Ramos (cell line): ENCODE results near the gene RPL3.
"Not testable (repeated sequence)": the region's sequence is repeated elsewhere in the genome, so short reads cannot be mapped to it uniquely, and the experiment has no call there.

ENCODE experiments used
- in situ Hi-C: fragments of 300-500 bp; cut with MboI; formaldehyde crosslinking; loops from one replicate; pipeline ENCODE4 v1.14.3; 2022; ENCODE audit warnings: low sequenced_read_pairs; ENCODE audit not compliant: unreplicated experiment

Gene RPL3

DNA sequence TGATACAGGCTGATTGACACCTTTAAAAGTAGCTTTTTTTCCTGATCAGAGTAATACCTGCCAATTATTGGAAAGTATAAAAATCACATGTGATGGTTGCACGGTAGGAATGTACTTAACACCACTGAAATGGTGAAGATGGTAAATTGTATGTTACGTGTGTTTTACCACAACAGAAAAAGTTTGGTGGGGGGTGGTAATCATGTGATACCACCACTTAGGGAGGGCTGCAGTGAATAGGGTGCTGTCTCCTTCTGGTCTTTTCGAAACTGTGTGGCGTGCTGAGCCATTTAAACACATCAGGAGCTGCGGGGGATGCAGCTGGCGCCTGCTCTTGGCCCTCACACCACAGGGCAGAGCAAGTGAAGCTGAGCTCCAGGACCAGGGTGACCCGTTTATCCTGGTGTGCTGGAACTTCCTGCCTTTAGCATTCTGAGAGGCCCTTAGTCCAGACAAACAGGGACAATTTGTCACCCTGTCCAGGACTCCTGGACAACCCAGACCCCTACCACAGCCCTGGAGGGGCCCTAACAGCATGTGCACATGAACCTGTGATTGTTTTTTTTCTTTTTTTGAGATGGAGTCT lies 33.0 kb upstream of the RPL3 start:
- in situ Hi-C loops, result no loop called here

DNA sequence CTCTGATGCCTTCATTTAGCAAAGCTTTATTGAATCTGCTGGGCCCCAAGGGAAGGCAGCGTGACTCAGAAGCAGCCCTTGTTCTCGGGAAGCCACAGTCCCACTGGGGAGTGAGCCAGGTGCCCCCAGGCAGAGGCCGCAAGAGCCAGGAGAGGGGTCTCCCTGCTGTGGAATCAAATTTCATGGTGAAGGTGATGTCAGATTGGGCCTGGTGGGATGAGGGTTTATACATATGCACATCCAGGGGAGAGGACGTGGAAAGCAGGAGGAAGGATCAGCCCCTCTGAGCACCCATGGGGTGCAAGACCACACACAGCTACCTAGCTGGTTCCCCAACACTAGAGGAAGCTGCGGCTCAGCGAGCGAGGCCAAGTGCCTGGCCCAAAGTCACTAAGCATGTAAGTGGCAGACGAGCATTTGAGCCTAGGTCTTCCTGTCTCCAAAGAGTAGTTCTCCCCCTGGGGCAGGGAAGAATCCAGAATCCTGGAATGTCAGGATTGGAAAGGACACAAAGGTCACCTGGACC lies 32.3 kb upstream of the RPL3 start:
- in situ Hi-C loops, result no loop called here

DNA sequence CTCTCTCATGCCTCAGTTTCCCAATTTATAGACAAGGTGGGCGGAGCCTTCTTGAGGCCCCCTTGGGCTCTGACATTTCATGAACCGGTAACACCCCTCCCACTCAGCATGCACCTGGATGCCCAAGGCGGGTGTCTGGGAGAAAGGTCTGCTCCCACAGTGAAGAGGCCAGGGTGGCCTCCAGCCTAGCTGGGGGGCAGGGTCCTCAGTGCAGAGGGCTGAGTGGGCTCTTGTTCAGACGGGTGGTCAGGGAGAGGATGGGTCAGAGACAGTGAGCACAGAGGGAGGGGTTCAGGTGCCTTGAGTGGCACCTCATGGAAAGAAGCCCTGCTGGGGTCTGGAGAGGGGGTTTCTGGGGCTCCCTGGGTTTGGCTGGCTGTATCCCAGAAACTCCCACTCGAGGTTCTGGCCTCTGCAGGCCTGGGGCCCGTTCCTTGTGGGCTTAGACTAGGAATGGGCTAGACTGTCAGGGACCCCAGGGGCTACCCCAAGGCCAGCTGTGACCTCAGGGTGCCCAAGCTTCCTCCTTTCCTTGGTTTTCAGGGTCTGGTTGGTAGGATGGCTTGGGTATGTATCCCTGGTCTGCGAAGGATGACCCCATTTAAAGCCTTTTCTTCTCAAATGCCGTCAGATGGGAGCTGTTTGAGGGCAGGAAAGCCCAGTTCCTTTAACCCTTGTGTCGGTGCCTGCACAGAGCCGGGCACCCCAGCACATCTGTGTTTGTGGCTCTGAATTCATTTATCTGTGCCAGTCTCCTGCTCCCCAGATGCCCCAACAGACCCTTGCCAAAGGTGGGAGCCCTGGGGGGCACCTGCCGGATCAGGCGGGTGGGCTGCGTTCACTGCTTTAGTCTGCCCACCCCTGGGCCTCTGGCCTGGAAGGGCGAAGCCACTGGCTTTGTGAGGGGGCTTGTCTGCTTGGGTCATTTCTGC lies 31.6 kb upstream of the RPL3 start:
- in situ Hi-C loops, result no loop called here

DNA sequence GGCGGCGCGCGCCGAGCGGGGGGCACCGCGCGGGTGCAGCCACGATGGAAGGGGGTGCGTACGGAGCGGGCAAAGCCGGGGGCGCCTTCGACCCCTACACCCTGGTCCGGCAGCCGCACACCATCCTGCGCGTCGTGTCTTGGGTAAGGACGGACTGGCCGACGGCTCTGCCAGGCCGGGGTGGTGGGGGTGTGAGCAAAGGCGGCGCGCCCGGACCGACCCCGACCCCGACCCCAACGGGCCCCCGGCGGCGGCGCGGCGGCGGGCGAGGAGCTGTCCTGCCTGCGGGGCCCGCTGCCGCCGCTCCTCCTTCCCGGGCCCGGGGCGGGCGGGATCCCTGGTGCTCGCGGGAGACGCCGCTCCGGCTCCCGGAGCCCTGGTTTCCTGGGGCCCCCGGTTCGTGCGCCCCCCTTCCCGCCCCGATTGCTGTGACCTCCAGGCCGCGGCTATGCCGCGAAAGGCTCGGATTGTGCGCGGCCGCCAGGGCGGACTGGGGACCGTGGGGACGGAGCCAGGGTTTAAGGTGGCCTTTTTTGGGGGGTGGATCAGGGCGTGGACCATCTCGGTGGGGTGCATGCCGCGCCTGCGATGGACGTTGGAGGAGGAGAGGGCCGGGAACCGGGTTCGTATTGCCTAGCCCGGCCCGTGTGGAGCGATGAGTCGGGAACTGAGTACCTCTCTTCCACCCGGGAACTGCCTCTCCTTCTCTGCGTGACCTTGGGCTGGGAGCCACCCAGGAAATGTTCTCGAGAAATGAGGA lies 30.7 kb upstream of the RPL3 start, which contains the start of gene SYNGR1:
Gene SYNGR1, plus strand, starts transcription at position 25 of the 760 bp plus-strand sequence. Its CDS starts 20 bp downstream, at position 45.
- in situ Hi-C loops, result no loop called here

DNA sequence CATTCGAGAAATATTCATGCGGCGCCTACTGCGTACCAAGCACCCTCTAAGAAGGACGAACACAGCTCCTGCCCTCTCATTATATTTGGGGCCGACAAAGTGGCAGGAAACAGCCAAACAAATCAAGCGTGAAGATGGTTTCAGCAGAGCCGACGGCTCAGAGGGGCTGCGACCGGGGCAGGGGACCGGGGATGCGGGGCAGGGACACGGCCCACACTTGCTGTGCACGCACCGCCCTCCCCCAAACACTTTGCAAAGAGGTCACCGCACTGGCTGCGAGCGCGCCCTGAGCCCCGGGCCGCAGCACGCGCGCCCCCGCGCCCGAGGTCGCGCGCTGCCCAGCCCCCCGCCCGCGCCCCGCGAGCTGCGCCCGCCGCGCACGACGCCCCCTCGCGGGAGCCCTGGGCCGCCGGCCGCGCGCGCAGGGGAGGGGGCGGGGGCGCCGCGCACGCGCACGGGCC lies 30.1 kb upstream of the RPL3 start:
- in situ Hi-C loops, result no loop called here

DNA sequence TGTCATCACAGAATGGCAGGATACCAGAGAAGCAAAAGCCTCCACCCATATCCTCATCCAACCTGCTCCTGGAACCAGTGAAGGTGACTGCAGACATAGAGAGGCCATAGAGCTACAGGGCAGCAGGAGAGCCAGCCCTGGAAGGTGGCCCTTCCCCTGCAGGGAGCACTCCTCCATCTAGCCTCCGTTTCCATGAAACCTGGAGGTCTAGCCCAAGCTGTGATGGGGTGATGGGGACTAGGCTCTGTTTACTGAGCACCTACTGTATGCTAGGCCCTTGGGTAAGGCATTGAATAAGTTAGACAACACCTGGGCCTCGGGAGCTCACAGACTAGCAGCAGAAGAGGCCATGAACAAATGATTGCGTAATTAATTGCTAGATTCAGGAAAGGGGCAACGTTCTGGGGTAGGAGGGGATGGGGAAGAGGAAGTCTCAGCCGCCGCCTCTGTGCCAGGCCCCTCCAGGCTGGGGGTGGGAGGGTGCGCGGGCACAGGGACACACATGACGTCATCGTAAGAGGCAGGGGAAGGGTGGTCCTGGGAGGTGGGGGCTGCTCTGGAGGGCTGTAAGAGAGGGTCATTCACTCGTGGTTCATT lies 29.6 kb upstream of the RPL3 start:
- in situ Hi-C loops, result no loop called here

DNA sequence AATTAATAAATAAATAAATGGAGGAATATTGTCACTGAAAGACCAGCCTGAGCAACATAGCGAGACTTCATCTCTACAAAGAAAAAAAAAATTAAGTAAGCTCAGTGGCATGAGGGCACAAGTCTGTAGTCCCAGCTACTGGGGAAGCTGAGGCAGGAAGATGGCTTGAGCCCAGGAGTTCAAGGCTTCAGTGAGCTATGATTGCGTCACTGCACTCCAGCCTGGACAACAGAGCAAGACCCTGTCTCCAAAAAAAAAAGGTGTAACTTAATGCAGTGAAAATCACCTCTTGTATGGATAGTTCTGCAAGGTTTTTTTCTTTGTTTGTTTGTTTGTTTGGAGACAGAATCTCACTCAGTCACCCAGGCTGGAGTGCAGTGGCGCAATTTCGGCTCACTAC lies 25.8 kb upstream of the RPL3 start:
- in situ Hi-C loops, result no loop called here

DNA sequence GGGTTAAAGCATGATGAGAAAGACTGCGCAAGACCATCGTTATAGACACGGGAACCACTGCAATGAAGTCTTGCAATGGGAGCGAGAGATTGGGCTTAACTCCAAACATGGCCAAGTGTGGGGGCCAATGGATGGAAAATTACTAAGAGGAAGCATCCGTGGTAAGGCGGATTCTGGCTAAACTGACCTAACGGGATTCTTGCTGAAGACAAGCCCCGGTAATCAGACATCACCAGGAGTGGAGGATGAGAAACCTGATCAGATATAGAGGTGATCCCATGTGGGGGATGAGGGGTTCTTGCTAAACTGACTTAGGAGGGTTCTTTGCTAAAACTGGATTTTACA lies 24.6 kb upstream of the RPL3 start:
- in situ Hi-C loops, result no loop called here

DNA sequence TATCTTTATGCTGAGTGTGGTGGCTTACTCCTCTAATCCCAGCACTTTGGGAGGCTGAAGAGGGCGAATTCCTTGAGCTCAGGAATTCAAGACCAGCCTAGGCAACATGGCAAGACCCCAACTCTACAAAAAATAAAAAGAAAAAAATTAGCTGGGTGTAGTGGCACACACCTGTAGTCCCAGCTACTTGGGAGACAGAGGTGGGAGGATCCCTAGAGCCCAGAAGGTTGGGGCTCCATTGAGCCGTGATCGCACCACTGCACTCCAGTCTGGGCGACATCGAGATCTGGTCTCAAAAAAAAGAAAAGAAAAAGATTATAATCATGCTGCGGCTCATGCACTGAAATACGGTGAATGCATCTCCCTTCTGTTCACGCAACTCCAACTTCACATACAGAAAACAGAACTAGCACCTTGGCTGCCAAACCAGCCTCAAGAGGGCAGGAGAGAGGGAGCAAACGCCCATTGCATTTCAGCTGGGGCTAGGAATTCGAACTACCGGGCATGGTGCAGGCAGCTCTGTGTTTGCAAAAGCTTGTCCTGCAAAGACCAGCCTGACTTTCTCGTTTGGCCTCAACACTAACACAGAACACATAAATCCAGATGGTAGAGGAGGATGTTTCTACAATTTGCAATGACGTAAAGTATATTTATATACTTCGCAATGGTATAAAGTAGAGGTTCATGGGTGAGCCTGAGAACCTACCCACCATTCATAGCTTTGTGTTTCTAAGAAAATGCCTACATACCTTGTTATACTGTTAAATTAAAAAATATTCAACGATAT lies 24.0 kb upstream of the RPL3 start:
- in situ Hi-C loops, result no loop called here

DNA sequence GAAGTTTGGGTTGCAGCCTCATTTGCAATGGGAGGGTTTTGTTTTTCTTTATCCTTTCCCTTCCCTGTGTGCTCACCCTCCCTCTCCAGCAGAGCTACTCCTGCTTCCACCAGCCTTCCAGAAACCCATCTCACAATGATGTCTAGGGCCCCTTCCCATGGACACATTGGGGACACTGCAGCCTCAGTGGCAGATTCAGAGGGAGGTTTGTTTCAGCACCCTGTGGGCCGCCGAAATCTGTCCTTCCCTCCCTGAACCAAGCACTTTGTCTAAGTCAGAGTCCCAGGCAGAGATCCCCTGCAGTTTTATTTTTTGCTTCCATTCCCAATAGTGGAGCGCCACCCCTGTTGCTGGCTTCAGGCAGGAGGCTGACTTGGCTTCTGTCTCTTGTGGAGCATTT lies 21.8 kb upstream of the RPL3 start:
- in situ Hi-C loops, result no loop called here

DNA sequence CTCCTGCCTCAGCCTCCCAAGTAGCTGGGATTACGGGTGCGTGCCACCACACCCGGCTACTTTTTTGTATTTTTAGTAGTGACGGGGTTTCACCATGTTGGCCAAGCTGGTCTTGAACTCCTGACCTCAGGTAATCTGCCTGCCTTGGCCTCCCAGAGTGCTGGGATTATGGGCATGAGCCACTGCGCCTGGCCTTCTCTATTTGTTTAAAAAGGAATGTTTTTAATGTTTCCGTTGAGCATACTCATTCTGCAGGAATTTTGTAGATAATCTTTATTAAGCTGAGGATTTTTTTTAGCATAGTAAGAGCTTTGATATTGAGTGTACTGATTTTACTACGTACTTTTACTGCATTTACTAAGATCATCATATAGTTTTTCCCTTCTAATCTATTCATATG lies 20.4 kb upstream of the RPL3 start:
- in situ Hi-C loops, result not testable (repeated sequence)

DNA sequence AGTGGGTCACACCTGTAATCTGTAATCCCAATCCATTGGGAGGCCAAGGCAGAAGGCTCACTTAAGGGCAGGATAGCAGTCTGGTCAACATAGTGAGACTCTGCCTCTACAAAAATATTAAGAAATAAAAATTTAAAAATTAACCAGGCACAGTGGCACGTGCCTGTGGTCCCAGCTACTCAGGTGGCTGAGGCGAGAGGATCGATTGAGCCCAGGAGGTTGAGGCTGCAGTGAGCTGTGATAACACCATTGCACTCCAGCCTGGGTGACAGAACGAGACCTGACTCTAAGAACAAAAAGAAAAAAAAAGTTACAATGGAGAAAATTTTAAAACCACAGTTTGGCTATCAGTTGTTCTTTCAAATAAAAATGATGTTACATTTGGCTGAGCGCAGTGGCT lies 17.0 kb upstream of the RPL3 start:
- in situ Hi-C loops, result no loop called here

DNA sequence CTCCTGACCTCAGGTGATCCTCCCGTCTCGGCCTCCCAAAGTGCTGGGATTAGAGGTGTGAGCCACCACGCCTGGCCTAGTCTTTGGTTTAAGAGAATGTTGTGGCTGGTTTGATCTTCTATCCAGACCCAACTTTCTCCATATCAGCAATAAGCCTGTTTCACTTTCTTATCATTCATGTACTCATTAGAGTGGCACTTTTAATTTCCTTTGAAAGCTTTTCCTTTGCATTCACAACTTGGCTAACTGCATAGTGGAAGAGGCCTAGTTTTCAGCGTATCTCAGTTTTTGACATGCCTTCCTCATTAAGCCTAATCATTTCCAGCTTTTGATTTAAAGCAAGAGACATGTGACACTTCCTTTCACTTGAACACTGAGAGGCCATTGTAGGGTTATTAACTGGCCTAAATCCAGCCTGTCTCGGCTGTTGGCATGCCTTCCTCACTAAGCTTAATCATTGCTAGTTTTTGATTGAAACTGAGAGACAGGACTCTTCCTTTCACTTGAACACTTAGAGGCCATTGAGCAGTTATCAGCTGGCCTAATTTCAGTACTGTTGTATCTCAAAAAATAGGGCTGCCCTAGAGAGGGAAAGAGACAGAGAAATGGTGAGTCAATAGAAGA lies 13.1 kb upstream of the RPL3 start:
- in situ Hi-C loops, result no loop called here

DNA sequence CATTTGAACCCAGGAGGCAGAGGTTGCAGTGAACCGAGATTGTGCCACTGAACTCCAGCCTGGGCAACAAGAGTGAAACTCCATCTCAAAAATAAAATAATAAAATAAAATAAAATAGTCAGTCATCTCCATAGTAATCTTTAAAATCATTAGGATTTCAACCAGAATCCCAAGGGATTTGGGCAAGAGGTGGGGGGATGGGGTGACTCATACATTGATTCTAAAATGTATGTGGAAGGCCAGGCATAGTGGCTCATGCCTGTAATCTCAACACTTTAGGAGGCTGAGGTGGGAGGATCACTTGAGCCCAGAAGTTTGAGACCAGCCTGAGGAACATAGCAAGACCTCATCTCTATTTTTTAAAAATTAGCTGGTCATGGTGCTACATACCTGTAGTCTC lies 11.1 kb upstream of the RPL3 start:
- in situ Hi-C loops, result not testable (repeated sequence)

DNA sequence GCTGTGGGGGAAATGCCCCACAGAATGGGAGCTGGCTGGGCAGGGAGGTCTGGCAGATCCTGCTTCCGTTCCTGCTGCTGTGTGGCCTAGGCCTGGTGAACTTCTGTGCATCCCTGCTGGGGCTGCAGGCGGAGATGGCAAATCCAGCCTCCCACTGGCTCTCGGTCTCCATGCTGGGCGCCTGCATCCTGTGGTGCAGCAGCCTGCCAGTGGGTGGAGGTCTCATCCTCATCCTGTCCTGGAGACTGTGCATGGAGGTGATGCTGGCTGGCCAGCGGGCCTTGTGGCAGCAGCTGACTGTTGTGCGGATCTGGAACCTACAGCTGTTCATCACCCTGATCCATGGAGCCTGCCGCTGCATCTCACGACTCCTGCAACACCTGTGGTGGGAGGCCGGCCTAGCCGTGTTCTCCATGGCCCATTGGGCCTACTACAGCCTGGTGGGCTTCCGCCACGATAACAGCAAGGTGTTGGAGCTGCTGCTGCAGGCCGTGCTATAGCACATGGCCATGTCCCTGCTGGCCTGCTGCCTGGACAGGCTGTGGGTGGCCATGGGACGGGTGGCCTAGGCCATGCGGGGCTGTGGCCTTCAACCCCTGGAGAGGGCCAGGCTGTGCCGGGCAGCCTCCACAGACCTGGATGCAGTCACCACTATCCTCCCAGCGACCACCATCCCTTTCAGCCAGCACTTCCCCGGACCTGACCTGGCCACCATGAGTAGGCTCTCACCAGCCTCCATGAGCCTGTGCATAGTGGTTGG lies 8.8 kb upstream of the RPL3 start:
- in situ Hi-C loops, result no loop called here

DNA sequence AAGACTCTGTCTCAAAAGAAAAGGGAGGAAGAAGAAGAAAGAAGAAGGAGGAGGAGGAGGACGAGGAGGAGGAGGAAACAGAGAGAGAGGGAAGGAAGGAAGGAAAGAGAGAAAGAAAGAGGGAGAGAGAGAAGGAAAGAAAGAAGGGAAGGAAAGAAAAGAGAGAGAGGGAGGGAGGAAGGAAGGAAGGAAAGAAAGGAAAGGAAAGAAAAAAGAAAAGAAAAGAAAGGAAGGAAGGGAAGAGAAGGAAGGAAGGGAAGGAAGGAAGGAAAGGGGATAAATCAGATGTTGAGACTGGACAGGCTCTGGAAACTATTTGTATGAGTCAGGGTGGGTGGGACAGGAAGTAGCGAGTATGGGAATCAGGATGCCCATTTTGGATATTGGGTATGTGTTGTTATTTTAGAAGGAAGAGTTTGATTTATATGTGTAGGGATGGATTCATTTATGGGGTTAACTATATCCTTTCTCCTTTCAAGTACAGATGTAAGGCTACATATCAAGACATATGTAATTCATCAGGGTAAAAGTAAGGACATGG lies 6.0 kb upstream of the RPL3 start:
- in situ Hi-C loops, result no loop called here

DNA sequence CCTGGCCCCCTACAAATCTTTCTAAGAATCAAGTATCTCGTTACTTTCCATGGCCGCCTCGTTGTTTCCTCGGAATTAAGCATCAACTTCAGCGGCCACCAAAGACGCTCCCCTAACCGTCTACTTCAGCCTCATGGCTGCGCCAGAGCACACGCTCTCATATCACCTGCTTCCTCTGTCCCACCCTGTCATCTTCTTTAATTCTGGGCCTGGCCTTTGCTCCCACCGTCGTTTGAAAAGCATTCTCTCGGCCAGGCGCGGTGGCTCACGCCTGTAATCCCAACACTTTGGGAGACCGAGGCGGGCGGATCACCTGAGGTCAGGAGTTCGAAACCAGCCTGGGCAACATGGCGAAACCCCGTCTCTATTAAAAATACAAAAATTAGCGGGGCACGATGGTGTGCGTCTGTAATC lies 1.2 kb upstream of the RPL3 start:
- in situ Hi-C loops, result not testable (repeated sequence)
